ENCODE data around the gene ZNF200. TPM values are rescaled to one million over a fixed set of nuclear protein-coding genes. Genes with fewer than 3 reads are reported as not detected.

The ZNF200 gene
- total RNA-seq, 1 experiment from 2014 or later: 8.8 TPM

DNA sequence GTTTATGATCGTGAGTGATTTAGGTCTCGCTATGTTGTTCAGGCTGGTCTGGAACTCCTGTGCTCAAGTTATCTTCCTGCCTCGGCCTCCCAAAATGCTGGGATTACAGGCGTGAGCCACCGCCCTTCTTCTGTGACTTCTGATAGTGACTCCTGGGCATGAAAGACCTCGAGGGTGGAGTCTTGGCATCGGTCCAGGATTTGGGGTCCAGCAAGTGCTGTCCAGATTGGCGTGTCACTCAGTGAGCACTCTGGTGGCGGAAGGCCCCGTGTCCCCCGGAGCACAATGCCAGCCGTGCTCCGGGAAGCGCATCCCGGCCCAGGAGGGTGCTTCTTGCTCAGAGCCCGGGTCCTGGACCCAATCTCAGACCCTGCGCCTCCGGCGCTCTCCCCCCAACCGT lies 40.2 kb downstream of the ZNF200 start:
- peaks cover 0 to 11% of the 10 kb centered on the region in 2 experiments; a peak in 3 of 4 replicates for H3K4me1 ChIP-seq (ENCODE audit: control insufficient read depth in 1 of 2, insufficient read depth in 2 of 2, low read length in 2 of 2)
- ChIA-PET POLR2A (no interaction called here), CTCF (interaction anchor here (1.1 kb wide), 1 partner anchor 34 kb away, joined by 3 read pairs; no protein-coding TSS in a partner anchor), RAD21 (ENCODE audit: low non-redundant PET in 1 of 2, low total read pairs in 2 of 2, uncharacterized antibody in 2 of 2, unreplicated experiment in 2 of 2) (interaction anchor here in 1 of 2 experiments (0.7 kb wide), 1 partner anchor 34 kb away, joined by 3 read pairs; no protein-coding TSS in a partner anchor)
- DNase-seq (ENCODE audit: low read depth, low spot score) (no peak), ATAC-seq (no peak)
- no peak overlapping the region for H3K9ac ChIP-seq (ENCODE audit: low read length)
- TF ChIP-seq POLR2AphosphoS5 (IDR thresholded peaks at IDR 0.05; ENCODE audit: low read depth, low read length) (no peak), SP1 (IDR thresholded peaks at IDR 0.05; ENCODE audit: low read depth) (no peak), SRF (IDR thresholded peaks at IDR 0.05; ENCODE audit: low read depth) (no peak), POLR2A (IDR thresholded peaks at IDR 0.05; ENCODE audit: borderline replicate concordance, extremely low read depth, insufficient read depth, insufficient read length) (no peak), ZFX (IDR thresholded peaks at IDR 0.05) (no peak), CEBPB (IDR thresholded peaks at IDR 0.05; ENCODE audit: low read depth) (no peak), RAD21 (IDR thresholded peaks at IDR 0.05; ENCODE audit: low read depth) (no peak), TCF7L2 (IDR thresholded peaks at IDR 0.05; ENCODE audit: borderline replicate concordance, extremely low read depth, insufficient read depth, insufficient read length) (no peak), ZNF274 (IDR thresholded peaks at IDR 0.05; ENCODE audit: low read depth, low read length) (no peak), ELF1 (IDR thresholded peaks at IDR 0.05; ENCODE audit: borderline replicate concordance, low read depth) (no peak), CBX3 (IDR thresholded peaks at IDR 0.05; ENCODE audit: low read depth) (no peak), EGR1 (IDR thresholded peaks at IDR 0.05; ENCODE audit: low read depth) (no peak), YY1 (IDR thresholded peaks at IDR 0.05; ENCODE audit: extremely low read depth, insufficient replicate concordance, low read depth, low read length) (no peak)
- TF ChIP-seq, protein P1, sequence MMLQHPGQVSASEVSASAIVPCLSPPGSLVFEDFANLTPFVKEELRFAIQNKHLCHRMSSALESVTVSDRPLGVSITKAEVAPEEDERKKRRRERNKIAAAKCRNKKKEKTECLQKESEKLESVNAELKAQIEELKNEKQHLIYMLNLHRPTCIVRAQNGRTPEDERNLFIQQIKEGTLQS (IDR thresholded peaks at IDR 0.05): no peak
- TF ChIP-seq, protein P2, sequence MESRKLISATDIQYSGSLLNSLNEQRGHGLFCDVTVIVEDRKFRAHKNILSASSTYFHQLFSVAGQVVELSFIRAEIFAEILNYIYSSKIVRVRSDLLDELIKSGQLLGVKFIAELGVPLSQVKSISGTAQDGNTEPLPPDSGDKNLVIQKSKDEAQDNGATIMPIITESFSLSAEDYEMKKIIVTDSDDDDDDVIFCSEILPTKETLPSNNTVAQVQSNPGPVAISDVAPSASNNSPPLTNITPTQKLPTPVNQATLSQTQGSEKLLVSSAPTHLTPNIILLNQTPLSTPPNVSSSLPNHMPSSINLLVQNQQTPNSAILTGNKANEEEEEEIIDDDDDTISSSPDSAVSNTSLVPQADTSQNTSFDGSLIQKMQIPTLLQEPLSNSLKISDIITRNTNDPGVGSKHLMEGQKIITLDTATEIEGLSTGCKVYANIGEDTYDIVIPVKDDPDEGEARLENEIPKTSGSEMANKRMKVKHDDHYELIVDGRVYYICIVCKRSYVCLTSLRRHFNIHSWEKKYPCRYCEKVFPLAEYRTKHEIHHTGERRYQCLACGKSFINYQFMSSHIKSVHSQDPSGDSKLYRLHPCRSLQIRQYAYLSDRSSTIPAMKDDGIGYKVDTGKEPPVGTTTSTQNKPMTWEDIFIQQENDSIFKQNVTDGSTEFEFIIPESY (IDR thresholded peaks at IDR 0.05; ENCODE audit: extremely low read depth, insufficient replicate concordance, low read length): no peak
- TF ChIP-seq, protein P3, sequence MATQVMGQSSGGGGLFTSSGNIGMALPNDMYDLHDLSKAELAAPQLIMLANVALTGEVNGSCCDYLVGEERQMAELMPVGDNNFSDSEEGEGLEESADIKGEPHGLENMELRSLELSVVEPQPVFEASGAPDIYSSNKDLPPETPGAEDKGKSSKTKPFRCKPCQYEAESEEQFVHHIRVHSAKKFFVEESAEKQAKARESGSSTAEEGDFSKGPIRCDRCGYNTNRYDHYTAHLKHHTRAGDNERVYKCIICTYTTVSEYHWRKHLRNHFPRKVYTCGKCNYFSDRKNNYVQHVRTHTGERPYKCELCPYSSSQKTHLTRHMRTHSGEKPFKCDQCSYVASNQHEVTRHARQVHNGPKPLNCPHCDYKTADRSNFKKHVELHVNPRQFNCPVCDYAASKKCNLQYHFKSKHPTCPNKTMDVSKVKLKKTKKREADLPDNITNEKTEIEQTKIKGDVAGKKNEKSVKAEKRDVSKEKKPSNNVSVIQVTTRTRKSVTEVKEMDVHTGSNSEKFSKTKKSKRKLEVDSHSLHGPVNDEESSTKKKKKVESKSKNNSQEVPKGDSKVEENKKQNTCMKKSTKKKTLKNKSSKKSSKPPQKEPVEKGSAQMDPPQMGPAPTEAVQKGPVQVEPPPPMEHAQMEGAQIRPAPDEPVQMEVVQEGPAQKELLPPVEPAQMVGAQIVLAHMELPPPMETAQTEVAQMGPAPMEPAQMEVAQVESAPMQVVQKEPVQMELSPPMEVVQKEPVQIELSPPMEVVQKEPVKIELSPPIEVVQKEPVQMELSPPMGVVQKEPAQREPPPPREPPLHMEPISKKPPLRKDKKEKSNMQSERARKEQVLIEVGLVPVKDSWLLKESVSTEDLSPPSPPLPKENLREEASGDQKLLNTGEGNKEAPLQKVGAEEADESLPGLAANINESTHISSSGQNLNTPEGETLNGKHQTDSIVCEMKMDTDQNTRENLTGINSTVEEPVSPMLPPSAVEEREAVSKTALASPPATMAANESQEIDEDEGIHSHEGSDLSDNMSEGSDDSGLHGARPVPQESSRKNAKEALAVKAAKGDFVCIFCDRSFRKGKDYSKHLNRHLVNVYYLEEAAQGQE (IDR thresholded peaks at IDR 0.05; ENCODE audit: low read depth): no peak
- TF ChIP-seq, protein P4, sequence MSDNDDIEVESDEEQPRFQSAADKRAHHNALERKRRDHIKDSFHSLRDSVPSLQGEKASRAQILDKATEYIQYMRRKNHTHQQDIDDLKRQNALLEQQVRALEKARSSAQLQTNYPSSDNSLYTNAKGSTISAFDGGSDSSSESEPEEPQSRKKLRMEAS (IDR thresholded peaks at IDR 0.05): no peak
- peaks cover 6% of the 10 kb centered on the region; the same call in 1 of the 2 replicates for H3K27me3 ChIP-seq (ENCODE audit: insufficient read depth, low read length)
- intact Hi-C loops (cut with micrococcal nuclease): loop anchor here (1.0 kb wide), 1 partner anchor 32 kb away; no protein-coding TSS in a partner anchor
- H2AFZ ChIP-seq (ENCODE audit: low read depth, low read length, poor library complexity, severe bottlenecking): no peak overlapping the region
- H3K9me2 ChIP-seq (ENCODE audit: insufficient read depth): no peaks in the 10 kb centered on the region
- BruUV-seq (replicated peaks): no TSS peak
- H3K4me2 ChIP-seq (ENCODE audit: low read length): no peak overlapping the region
- no peaks in the 10 kb centered on the region; a peak in 1 of 4 replicates for H3K9me3 ChIP-seq (ENCODE audit: control insufficient read depth in 1 of 2, insufficient read depth in 1 of 2, low read depth in 1 of 2, low read length in 2 of 2)
- no peaks in the 10 kb centered on the region for H3K79me2 ChIP-seq (ENCODE audit: insufficient read depth, low read length)
- no peak overlapping the region for H3K4me3 ChIP-seq (replicated peaks in 1 of 2; ENCODE audit: low read depth in 1 of 2, low read length in 2 of 2)
- H3K36me3 ChIP-seq (ENCODE audit: control insufficient read depth in 1 of 2, insufficient read depth in 2 of 2, low read length in 2 of 2): no peaks in the 10 kb centered on the region
- no peaks in the 10 kb centered on the region for H4K20me1 ChIP-seq (ENCODE audit: insufficient read depth)
- no peak overlapping the region for H3K27ac ChIP-seq (ENCODE audit: low read depth, low read length)
